Measurements from ENCODE around the gene MGLL.

GRCh38 chr3:127846576-127846975, 24.3 kb upstream of the MGLL start:
- no peak for TF ChIP-seq EZH2phosphoT487 (IDR thresholded peaks at IDR 0.05; ENCODE audit: insufficient read depth, low read depth)
- TF ChIP-seq EZH2 (IDR thresholded peaks at IDR 0.05; ENCODE audit: insufficient read depth, poor library complexity, severe bottlenecking) = no peak
